ENCODE measurements around the gene PAX5.

DNA sequence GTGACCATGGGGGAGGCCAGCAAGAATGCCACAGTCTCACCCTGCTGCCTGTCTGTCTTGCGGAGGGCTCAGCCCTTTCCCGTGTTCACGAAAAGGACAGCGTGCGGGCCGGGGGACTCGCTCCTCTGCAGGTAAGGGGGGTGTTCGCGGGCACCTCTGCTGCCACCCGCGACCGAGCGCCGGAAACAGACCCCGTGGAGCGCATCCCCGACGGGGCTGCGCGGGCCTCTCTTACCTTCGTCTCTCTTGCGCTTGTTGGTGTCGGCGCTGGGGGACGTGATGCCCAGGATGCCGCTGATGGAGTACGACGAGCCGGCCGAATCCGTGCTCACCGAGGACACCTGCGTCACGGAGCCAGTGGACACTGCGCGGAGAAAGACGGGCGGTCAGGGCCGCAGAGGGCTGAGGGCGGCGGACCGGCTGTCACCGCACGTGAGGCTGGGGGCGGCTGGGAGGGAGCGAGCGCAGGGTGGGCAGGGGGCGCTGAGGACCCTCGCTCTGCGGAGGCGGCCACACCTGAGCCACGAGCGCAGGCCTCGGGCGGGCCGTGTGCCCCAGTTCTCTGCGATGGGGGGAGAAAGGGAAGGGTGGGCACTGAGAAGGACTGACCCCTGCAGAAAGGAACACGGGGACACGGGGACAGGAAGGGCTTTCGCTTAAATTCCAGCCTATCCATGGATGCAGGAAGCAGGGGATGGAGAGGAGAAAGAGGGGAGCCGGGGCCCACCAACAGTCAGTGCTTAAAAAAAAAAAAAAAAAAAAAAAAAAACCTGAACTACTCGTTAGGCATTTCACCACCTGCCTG, 31.5 kb downstream of the PAX5 start:
- TF ChIP-seq POLR2A (IDR thresholded peaks at IDR 0.05; ENCODE audit: low read length) (no peak), GATA1 (IDR thresholded peaks at IDR 0.05; ENCODE audit: low read depth, low read length) (no peak)
